AG04450 (cell line): ENCODE results near the gene ZNF746. TPM values are rescaled to one million over a fixed set of nuclear protein-coding genes. Genes with fewer than 3 reads are reported as not detected.

Source experiments
- CTCF ChIA-PET: fragments of 300-600, 350-600 bp; formaldehyde crosslinking; extraction: SDS; loops from one replicate; lab custom pipeline; 2022; ENCODE audit warnings: antibody characterized with exemption, inconsistent platforms; lab: Charles Lee
- POLR2A ChIA-PET: fragments of 350-600 bp; formaldehyde crosslinking; extraction: SDS; loops from one replicate; lab custom pipeline; 2021; ENCODE audit warnings: antibody characterized with exemption, inconsistent platforms; lab: Yijun Ruan, JAX
- DNase-seq: peaks from one replicate; pipeline ENCODE4 v3.0.0-alpha.2; 2011; ENCODE audit warnings: low read depth, low spot score
- H3K27ac ChIP-seq: one replicate; pipeline ENCODE4 v1.5.1; 2012; ENCODE audit warnings: low read depth, low read length, control low read depth
- H3K27me3 ChIP-seq: one replicate; pipeline ENCODE4 v1.6.0; 2012; ENCODE audit warnings: low read length; ENCODE audit not compliant: control insufficient read depth, insufficient read depth
- H3K4me3 ChIP-seq: 2 replicates; pipeline ENCODE4 v1.5.1; 2011; ENCODE audit warnings: mild to moderate bottlenecking, low read depth, low read length, control low read depth
- H3K9me3 ChIP-seq: 2 replicates; pipeline ENCODE4 v1.5.1; 2012; ENCODE audit warnings: low read length; ENCODE audit not compliant: control insufficient read depth, insufficient read depth
- polyA plus RNA-seq: library from polyadenylated mRNA; depleted of rRNA; stranded (reverse); fragments of >200 nt; gene quantifications from 2 replicates; pipeline ENCODE4 v1.2.3, GENCODE V29; 2011
- TF ChIP-seq, protein P1 (sequence below): IDR thresholded peaks from 2 replicates; pipeline ENCODE4 v1.5.1; 2011; ENCODE audit warnings: low read depth, low read length, control low read depth, inconsistent platforms

The ZNF746 gene
- polyA plus RNA-seq, 1 experiment, result 4.6 TPM

DNA sequence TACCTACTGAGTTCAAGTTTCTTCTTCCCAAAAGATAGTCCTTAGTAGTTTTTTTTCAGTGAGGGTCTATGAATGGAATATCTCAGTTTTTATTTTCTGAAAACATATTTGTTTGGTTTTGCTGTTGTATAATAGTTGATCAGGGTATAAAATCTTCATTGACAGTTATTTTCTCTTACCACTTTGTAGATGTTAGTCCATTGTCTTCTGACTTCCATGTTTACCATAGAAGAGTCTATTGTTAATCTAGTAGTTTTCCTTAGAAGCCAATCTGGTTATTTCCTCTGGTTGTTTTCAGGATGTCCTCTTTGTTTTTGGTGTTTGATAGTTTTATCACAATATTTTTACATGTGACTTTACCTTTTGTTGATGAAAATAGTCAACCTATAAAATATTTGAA, 31.2 kb downstream of the ZNF746 start:
- Histone ChIP-seq H3K27ac (no peak overlapping the region), H3K9me3 (peaks cover 4% of the 10 kb centered on the region; the same call in 1 of the 2 replicates), H3K4me3 (no peak overlapping the region), H3K27me3 (peaks cover 6% of the 10 kb centered on the region)
- ChIA-PET POLR2A (no interaction called here), CTCF (no interaction called here)
- no peak for DNase-seq
- TF ChIP-seq, protein P1, sequence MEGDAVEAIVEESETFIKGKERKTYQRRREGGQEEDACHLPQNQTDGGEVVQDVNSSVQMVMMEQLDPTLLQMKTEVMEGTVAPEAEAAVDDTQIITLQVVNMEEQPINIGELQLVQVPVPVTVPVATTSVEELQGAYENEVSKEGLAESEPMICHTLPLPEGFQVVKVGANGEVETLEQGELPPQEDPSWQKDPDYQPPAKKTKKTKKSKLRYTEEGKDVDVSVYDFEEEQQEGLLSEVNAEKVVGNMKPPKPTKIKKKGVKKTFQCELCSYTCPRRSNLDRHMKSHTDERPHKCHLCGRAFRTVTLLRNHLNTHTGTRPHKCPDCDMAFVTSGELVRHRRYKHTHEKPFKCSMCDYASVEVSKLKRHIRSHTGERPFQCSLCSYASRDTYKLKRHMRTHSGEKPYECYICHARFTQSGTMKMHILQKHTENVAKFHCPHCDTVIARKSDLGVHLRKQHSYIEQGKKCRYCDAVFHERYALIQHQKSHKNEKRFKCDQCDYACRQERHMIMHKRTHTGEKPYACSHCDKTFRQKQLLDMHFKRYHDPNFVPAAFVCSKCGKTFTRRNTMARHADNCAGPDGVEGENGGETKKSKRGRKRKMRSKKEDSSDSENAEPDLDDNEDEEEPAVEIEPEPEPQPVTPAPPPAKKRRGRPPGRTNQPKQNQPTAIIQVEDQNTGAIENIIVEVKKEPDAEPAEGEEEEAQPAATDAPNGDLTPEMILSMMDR, result no peak

- TF ChIP-seq, protein P1, result no peak
- no peak for DNase-seq
- CTCF ChIA-PET, result no interaction called here
- no peak overlapping the region for H3K4me3 ChIP-seq
- H3K27me3 ChIP-seq, result peaks cover 6% of the 10 kb centered on the region
- no peaks in the 10 kb centered on the region for H3K9me3 ChIP-seq
- H3K27ac ChIP-seq, result no peak overlapping the region
- POLR2A ChIA-PET, result no interaction called here
Observed at GRCh38 chr7:149463500-149464161, 34.0 kb downstream of the ZNF746 start.

GRCh38 chr7:149462101-149462520, 35.5 kb downstream of the ZNF746 start:
- ChIA-PET CTCF (no interaction called here), POLR2A (no interaction called here)
- H3K9me3 ChIP-seq, result no peaks in the 10 kb centered on the region
- peaks cover 6% of the 10 kb centered on the region for H3K27me3 ChIP-seq
- no peak overlapping the region for H3K27ac ChIP-seq
- DNase-seq, result no peak
- no peak overlapping the region for H3K4me3 ChIP-seq
- TF ChIP-seq, protein P1, result no peak

- peaks cover 6% of the 10 kb centered on the region for H3K27me3 ChIP-seq
- peak within 1 kb of the TSS; percentile 67 for H3K4me3 ChIP-seq
- H3K27ac ChIP-seq, result no peak within 1 kb of the TSS
- POLR2A ChIA-PET, result interaction anchor here (0.6 to 1.7 kb wide), 4 partner anchors 14 to 151 kb away, joined by 3 to 12 read pairs (median 4); no protein-coding TSS in a partner anchor
- CTCF ChIA-PET, result interaction anchor here (0.7 to 1.3 kb wide), 6 partner anchors 14 to 53 kb away, joined by 3 to 5 read pairs (median 3); no protein-coding TSS in a partner anchor
- TF ChIP-seq, protein P1, result peak; percentile 52
- DNase-seq, result peak; percentile 60
- no peaks in the 10 kb centered on the region for H3K9me3 ChIP-seq
Observed at GRCh38 chr7:149460493-149461277, 36.9 kb downstream of the ZNF746 start, which contains the start of gene ZNF777. Gene ZNF777 (minus strand): TSS chr7:149461062. CDS start chr7:149456022, 5,040 bp downstream.
